ENCODE results near the gene ALOX15.

GRCh38 chr17:4635823-4636375, 5.6 kb downstream of the ALOX15 start:
- TF ChIP-seq CTCF (IDR thresholded peaks at IDR 0.05; ENCODE audit: borderline replicate concordance, extremely low read depth, low read length, poor library complexity, severe bottlenecking) (no peak), EZH2 (IDR thresholded peaks at IDR 0.05; ENCODE audit: borderline replicate concordance, low read depth, low read length, severe bottlenecking) (no peak)
